SIG-M5 treated with dmso at 0.1 percent for 504 hours (cell line): ENCODE measurements around the gene FBXW4.

Experiments used
- DNase-seq: peaks from one replicate; lab custom pipeline; 2025; ENCODE audit not compliant: unreplicated experiment; lab: John Stamatoyannopoulos, UW

The FBXW4 gene

DNA sequence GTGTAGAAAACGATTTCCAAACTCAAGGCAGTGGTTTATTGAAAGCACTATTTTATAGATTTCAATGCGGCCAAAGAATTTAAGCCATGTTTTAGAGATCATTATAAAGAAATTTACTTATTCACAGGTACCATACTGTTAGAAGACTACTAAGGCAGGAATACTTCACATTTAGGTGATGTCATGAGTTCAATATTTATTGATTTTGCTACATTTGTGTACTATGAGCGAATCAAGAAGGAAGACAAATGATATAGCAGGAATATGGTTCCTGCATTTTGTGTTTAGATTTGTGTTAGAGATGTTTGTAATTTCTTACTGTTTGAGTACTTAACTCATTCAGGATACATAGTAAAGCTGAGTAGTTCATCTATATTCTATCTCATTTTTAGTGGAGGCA, 1.7 kb upstream of the FBXW4 start:
- DNase-seq = no peak

DNA sequence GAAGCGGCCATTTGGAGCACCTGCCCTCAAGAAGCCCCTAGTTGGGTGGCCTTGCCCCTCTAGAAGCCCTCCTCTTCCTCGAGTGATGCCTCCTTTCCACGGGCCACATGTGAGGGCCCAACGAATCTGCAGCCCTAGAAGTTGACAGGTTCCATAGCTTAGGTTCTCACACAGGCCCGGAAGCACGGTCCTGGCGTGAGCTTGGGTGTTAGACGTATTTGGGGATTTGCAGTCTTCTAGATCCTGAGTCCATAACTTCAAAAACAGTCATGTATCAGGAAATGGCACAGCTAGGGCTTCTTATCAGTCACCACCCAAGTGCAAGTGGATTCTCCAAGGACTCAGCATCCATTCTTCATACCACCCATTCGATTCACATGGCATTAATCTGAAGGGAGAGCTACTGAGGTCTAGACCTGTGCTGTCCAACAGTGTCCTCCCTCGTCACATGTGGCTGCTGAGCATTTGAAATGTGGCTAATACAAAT, 477 bp upstream of the FBXW4 start:
- DNase-seq = no peak

DNA sequence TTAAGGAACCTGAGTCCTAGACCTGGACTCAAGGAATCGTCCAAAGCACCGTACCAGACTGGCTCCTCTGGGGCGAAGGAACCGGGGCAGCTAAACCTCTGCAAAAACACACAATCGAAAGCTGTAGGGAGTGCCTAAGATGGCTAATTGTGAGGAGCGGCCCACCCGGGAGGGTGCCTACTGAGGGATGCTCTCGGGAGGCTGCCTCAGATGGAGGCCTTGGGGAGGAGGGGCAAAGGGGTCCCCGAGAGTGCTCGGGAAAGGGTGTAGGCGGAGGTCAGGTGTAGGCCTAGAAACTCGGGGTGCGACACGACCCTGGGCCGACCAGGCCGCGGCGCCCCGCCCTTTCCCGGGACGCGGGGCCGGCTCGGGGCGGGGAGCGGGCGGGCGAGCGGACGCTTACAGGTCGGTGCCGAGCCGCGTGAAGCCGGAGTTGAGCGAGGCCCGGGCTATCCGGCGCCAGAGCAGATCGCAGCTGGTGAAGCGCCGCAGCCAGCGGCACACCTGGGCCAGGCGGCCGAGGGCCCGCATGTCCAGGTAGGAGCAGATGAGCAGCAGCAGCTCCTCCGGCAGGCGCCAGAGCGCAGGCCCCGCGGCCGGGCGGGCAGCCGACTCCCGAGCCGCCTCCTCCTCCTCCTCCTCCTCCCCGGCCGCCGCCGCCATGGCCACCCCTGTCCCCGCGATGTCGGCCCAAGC, 844 bp downstream of the FBXW4 start:
- DNase-seq = peak; percentile 34

DNA sequence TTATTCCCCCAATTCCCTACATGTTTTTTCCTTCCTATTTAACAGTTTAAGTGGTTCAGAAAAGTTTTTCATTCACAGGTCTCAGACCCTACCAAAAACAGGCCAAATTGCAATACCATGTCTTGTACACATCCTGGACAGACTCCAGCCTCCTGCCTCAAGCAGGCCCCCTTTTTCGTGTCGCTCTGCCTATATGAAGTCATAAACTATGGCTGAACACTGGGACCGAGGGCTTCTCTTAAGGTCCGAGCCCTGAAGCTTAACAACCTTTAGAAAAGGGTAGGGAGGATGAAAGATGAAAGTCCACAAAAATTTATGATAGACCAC, 1.4 kb downstream of the FBXW4 start:
- peak; percentile 34 for DNase-seq

DNA sequence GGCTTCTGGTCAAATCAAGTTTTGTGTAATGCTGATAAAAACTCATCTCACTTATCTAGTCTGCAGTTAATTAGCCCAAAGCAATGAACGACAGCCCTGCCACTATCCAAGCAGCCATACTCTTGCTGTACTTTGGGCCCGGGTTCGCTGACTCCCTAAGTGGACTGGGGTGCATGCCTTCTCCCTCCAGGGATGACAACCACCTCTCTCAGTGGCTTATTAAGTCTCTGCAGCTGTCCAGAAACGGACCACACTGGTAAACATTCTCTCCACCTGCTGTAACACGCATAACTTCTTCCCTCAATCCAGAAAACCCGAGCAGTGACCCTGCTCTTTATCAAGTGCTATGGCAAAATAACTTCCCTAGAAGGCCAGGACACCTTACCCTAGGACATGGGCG, 3.9 kb downstream of the FBXW4 start:
- no peak for DNase-seq

DNA sequence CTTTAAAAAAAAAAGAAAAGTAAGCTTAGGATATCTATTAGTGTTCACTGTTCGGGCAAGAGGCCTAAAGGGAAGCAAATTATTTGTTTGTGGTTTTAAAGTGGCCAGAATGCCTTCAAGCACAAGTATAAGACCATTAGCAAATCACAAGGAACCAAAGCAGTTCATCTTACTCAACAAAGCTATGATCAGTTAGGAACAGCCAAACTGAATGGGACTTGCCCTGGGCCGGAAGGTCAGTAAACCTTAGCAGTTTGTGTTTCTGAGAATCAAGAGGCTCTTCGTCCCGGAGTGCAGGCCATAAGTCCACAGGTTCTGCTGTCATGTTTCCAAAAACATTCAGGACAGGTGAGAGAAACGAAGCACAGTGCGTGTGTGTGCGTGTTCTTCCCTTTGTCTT, 4.5 kb downstream of the FBXW4 start:
- DNase-seq = no peak

DNA sequence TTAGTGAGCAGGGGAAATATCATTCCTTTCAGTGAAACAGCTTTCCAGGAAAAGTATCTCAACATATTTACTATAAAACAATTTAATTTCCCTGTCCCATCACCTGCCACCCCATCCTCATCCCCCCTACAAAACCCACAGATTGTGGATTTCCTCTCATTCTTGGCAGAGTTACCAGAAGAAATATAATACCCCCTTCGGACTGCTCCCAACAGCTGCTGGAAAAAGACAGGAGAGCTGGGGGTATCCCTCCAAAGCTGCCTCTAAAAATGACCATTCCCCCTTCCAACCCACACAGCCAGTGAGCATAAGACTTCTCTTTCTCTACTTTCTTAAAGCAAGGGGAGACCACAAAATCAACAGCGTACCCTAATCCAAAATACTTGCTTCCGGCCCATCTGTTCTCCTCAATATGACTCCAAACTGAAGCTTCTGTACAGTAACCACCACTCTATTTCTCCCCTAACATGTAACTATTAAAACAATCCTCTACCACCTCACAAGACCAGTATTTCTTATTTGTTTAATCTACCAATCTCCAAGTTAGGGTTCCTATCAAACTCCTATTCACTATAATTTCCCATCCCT, 7.8 kb downstream of the FBXW4 start:
- DNase-seq = no peak

DNA sequence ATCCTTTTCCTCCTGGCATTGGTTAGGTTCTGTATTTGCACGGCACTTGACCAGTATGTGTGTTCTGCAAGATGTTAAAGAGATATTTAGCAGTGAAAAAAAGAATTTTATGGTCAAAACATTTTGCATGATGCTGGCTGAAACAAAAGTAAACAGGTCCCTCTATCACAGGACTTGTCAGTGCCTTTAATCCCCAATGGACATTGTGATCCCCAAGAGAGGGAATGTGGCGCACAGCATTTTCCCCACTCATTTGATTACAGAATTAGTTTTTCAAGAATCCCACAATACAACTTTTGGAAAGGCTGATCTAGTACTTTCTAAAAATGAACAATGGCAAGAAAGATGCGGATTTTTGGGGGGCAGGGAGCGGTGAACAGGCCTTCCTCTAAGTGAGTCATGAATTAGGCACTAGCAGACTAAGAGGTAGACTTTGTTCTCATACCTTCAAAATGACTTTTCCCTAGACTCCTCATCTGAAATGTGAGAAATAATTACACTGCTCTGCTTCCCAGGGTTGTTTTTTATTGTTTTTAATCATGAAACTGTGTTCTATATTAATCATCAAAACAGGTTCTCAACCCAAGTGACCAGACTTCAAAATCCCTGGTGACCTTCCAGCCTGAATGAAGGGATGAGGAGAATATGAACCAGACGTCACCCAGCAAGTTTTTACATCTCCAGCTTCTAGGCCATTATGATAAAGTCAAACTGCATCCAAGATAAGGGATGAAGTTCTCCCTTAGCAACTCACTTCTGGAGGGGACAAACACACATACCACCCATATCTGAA, 8.6 kb downstream of the FBXW4 start:
- no peak for DNase-seq

DNA sequence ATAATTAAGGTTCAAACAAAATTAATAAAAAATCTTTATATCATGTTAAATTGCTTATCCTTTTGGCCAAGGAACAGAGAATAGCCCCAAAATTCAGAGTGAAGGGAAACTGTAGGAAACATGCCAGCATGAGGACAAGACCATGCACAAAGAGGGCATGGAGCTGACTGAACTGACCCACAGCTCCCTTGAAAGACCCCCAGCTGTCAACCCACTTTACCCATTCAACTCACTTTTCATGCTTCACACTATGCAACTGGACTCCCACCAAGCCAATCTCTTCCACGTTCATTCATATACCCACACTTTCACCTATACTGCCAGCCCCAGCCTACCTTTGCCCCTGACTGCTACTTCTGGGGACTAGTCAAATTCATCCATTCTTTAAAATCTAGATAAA, 10.2 kb downstream of the FBXW4 start:
- DNase-seq = no peak

DNA sequence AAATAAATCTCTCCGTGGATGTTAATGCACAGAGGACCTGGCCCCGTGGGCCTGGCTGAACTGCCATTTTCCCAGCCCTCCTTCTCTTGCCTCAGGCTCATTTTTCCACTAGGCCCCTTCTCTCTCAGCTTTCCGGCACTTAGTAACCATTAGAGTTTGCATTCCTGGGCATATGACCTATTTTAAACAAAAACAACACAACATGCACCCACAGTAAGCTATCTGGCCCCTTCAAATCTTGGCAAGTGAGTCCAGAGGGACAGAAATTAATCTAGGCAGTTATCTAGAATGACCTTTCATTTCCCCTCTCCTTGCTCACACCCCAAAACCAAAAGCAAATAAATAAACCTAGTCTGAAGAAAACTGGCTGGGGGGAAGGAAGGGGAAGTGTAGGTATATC, 11.7 kb downstream of the FBXW4 start:
- no peak for DNase-seq

DNA sequence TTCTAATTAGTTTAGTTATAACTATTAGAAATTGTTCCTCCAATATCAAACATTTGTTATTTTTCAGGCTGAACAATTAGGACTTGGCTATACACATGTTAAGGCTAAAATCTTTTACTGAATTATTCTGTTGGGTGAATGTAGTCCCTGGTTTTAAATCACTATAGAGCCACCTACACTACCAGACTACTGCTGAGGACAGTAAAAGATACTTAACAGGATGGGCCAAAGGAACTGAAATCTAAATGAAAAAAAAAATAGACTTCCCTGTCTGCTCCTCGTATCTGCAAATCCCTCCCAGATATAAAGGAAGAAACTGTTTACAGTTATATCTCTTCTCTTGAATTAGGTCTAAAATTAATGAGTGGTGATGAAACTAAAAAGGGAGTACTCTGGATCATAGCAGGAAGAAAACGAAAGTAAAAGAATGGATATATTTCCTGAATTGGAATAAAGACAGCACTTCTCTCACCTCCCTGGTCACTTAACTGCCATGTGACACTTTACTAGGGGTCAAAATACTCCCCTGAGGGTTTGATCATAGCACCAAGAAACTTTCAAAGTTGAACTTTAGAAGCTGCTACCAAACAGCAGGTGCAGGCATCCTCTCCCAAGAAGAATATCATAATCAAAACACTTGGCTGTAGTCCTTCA, 12.7 kb downstream of the FBXW4 start:
- DNase-seq = no peak

DNA sequence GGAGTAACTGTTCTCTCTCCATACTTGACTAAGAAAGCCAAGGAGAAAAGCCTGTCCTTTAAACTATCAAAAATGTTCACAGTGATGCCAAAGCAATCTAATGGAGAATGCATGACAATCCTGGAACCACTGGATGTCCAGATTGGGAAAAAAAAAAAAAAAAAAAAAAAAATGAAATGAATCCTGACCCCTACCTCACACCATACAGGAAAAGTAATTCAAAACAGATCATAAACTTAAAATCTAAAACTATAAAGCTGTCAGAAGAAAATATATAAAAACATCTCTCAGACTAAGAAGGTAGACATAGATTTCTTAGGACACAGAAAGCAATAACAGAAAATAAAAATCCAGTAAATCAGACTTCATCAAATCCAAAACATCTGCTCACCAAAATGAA, 18.4 kb downstream of the FBXW4 start:
- no peak for DNase-seq

DNA sequence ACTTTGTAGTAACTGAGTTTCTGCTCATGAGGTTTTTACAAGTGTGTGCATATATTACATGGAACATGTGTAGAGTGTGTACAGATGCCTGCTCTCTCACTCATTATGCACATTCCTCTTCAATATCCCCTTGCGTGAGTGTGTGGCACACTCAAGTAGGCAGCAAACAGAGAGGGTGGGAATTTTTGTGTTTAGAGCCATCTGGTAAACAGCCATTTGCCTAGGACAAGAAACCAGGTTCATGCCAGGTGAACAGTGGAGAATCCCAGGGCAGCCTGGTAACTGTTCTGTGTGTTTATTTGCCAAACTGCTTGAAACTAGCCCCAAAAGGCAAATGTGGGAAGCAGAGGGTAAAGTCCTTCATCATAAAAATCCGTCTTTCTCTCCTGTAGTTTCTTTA, 19.9 kb downstream of the FBXW4 start:
- DNase-seq = no peak

DNA sequence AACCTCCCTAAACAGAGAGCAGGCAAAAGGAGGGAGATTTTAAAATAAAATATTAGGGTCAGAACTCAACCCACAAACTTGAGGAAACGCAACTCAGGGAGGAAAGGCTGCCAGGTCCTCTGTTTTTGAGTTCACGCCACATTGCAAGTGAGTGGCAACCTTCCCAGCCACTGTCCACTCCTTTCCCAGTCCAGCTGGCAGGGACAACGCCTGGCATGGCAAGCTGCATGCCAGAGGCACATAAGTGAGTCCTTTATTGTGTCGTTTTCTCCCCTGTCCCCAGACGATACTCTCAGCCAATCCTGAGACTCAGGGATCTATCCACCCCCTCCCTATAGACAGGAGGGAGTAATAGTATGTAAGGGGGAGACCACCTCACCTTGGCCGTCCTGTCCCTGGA, 22.4 kb downstream of the FBXW4 start:
- no peak for DNase-seq

DNA sequence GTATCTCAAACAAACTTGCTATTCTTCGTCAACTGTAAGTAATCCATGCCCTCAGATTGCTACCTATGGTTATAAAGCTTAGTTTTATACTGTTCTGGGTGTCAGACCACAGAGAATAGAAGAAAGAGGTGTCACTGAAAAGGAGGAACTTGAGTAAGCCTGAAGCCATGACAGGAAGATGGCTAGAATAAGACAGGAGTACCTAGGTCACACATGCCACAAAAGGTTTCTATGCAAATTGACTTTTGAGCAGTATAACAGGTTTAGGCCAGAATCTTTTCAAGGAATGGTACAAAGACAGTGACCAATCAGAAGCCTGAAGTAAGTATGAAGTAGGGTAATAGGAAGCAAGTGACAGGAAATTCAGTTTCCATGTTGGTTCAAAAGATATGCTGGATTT, 23.5 kb downstream of the FBXW4 start:
- no peak for DNase-seq

DNA sequence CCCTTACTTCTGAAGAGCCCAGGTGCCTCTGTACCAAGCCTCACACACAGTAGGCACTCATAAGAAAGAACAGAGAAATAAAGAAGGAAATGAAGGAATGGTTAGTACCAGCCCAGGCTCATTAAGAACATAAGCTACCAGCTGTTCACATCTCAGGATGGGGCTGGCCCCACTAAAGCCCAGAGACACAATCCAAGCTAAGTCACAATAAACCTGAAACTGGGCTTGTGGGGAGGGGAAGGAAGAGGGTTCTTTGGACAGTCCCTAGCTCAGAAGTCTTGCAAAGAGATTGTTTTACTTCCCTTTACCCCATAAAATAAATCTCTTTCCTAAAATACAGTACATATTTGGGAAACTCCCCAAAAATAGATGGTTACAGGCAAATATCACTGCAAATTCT, 24.3 kb downstream of the FBXW4 start:
- DNase-seq = no peak

DNA sequence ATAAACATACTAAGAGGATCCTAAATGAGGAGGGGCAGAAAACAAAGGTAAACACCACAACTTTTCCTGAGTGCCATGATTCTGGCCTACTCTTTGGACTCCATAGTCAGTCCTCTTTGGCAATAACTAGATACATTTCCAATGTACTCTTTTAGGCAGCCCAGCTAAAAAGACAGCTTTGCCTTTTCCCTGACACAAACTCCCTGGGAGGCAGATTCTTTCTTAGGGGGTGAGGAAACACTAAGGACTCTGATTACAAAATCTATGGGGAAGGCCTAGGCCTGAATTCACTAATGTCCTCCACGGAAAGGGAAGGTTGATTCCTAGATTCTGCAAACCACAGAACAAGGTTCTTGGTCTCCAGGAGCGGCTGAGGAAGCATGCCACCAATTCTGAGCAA, 25.8 kb downstream of the FBXW4 start:
- no peak for DNase-seq

DNA sequence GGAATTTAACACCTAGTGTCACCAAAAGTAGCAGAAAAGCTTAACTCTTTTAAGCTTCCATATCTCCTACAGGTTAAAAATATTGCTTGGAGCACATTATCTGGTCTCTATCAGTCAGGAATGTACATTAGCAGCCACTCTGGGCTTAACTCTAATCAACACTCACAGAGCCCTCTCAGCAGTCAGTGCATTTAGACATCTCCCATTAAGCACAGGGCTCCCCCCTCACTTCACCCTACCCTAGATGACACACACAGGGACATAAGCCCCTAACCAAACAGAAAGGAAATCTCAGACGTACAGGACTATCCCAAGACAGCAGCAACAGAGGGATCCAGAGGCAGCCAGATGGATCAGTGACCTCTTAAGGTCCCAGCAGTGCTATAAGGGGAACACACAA, 26.4 kb downstream of the FBXW4 start:
- no peak for DNase-seq

DNA sequence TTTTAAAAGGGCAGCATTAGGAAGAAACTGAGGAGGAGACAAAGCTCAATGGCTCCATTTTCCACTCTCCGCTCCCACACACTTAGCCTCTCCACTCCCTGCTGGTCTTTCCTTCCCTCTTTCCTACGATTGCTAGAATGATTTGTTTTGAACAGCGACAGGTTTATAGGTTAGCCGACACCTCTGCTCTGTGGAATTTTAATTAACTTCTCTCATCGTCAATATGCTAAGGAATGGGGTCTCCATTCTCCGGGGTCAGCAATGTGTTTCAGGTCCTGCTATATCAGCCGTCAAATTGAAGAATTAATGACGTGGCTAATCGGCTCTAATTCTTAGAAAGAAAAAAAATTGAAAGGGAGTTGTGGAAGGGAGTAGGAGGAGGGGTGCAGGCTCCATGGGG, 28.9 kb downstream of the FBXW4 start:
- no peak for DNase-seq

DNA sequence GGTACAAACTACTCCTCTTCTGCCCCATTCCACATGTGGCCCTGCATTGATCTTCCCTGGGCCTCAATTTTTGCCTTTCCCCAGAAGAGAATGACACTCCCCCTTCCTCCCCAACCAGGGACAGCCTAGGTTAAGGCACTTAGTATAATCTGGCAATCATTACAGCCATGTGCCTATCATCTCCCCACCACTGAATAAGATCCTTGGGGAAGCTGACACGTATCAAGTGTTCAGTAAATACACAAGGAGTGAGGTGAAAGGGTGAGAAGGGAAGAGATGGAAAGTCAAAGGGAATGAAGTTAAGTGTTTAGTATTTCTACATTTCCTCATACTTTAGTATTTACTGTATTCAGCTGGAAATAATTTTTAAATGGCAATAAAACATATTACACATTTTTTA, 31.9 kb downstream of the FBXW4 start:
- DNase-seq = no peak

DNA sequence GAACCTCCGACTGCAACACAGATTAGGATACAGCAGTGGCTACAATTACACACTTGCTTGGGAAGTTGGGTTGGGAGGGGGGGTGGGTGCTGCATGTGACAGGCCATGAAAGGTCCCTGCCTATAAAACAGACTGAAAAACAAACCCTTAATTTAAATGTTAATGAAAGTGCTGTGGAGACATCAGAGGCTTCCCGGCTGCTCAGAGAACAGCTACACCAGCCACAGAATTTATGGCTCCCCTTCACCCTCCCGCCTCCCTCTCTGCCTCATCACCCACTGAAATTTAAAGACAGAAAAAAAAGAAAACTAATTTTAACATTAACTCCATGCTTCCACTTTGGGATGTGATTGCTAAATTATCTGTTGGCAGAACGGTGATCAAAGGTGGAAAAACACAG, 34.7 kb downstream of the FBXW4 start:
- no peak for DNase-seq

DNA sequence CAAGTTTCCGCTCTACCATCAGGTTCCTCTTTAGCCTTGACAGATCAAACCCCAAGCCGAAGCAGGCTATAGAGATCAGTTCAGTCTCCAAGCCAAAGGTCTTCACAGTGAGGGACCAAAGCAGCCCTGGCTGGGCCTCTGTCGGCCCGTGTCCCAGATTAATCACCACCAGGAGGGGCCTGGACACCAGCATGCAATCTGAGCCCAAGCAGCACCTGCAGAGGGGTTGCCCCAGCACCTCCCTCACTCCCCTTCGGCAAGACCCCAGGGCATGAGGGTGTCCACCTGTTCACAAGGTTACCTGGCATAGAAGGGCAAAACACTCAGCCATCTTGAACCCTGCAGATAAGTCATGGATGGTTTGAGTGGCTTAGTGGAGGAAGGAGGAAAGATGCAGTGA, 36.0 kb downstream of the FBXW4 start:
- DNase-seq = no peak
